Esophagus squamous epithelium (tissue), 4 donors: ENCODE results near the gene UBE2L3.

ENCODE experiments used
- CTCF ChIP-seq, 6 experiments: fragments of 450-650 bp in 4 of 6; fragments of 200-600 bp in 2 of 6; sonication (generic) in 2 of 6; IDR thresholded peaks; one replicate each; pipeline ENCODE4 v1.5.1; 2016 to 2019; ENCODE audit warnings: antibody characterized with exemption in 6 of 6, mild to moderate bottlenecking in 4 of 6, moderate library complexity in 4 of 6
- POLR2A ChIP-seq, 4 donors: fragments of 450-650 bp; IDR thresholded peaks; one replicate each; pipeline ENCODE4 v1.6.1; 2017; ENCODE audit warnings: antibody characterized with exemption in 4 of 4, mild to moderate bottlenecking in 4 of 4, moderate library complexity in 3 of 4

GRCh38 chr22:21631025-21631424 lies 63.5 kb downstream of the UBE2L3 start:
- TF ChIP-seq CTCF (IDR thresholded peaks at IDR 0.05) (no peak), POLR2A (IDR thresholded peaks at IDR 0.05) (no peak)
